IPS-20b (cell line): ENCODE measurements around the gene NOTUM.
A peak's percentile ranks its signal among the peaks of the same experiment; 100 is the strongest.

Experiments
- H3K27ac ChIP-seq: one replicate; pipeline ENCODE4 v1.5.1; 2013; ENCODE audit warnings: low read length
- H3K27me3 ChIP-seq: 2 replicates; pipeline ENCODE4 v1.6.1; 2013; ENCODE audit warnings: mild to moderate bottlenecking, low read length, inconsistent platforms; ENCODE audit not compliant: insufficient read depth
- H3K36me3 ChIP-seq: 2 replicates; pipeline ENCODE4 v1.6.1; 2013; ENCODE audit warnings: low read depth, mild to moderate bottlenecking, inconsistent platforms, low read length, moderate library complexity; ENCODE audit not compliant: insufficient read depth
- H3K4me1 ChIP-seq: 2 replicates; pipeline ENCODE4 v1.6.1; 2013; ENCODE audit warnings: mild to moderate bottlenecking, control low read depth, inconsistent platforms, low read length, moderate library complexity; ENCODE audit not compliant: insufficient read depth
- H3K4me3 ChIP-seq: 2 replicates; pipeline ENCODE4 v1.5.1; 2013; ENCODE audit warnings: mild to moderate bottlenecking, low read length, inconsistent platforms
- H3K9ac ChIP-seq: 2 replicates; pipeline ENCODE4 v1.6.1; 2013; ENCODE audit warnings: low read depth, mild to moderate bottlenecking, inconsistent platforms, low read length, moderate library complexity
- H3K9me3 ChIP-seq: 2 replicates; pipeline ENCODE4 v1.6.1; 2013; ENCODE audit warnings: mild to moderate bottlenecking, low read depth, low read length, inconsistent platforms; ENCODE audit not compliant: insufficient read depth

Gene NOTUM

DNA sequence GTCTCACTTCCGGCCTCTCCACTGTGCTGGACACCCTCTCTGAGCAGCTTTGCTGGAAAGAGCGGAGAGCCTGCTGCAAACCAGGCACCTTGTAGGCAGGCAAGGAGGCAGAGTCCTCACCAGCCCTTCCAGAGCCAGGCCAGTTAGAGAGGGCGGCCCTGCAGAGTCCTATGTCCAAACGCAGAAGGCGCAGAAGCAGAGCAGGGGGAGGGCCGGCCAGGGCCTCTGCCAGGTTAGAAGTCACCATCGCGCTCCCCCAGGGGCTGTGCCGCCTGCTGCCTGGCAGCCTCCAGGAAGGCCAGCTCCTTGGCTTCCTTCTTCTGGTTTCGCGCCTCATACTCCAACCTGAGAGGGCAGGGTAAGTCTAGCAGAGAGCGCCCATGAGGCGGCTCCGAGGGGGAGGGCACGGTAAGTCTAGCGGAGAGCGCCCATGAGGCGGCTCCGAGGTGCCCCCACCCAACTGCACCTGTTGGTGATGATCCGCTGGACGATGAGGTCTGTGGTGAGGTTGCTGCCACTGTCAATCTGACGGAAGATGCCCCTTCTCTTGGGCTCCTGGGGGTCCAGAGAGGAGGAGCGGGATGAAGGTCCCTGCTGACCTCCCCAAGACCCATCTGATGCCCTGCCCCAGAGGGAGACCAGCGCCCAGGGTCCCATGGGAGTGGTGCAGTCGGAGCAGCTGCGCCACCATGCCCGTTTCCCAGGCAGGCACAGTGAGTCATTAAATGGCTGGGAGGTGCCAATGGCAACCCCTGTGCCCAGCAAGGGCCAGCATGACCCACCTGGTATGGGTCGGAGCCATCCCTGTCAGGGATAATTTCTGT is 56.2 kb downstream of the NOTUM start:
- Histone ChIP-seq H3K27me3 (peaks cover 28% of the 10 kb centered on the region), H3K27ac (no peak overlapping the region), H3K4me3 (no peak overlapping the region), H3K9me3 (no peaks in the 10 kb centered on the region), H3K36me3 (peaks cover 11% of the 10 kb centered on the region; the same call in 1 of the 2 replicates), H3K4me1 (no peaks in the 10 kb centered on the region), H3K9ac (no peak overlapping the region)

GRCh38 chr17:81903896-81904599 is 56.9 kb downstream of the NOTUM start:
- Histone ChIP-seq H3K36me3 (peaks cover 18% of the 10 kb centered on the region; the same call in 1 of the 2 replicates), H3K9me3 (no peaks in the 10 kb centered on the region), H3K9ac (no peak overlapping the region), H3K27me3 (peaks cover 28% of the 10 kb centered on the region), H3K4me3 (no peak overlapping the region), H3K27ac (no peak overlapping the region), H3K4me1 (no peaks in the 10 kb centered on the region)

GRCh38 chr17:81903415-81903831 is 57.6 kb downstream of the NOTUM start:
- peaks cover 24% of the 10 kb centered on the region for H3K36me3 ChIP-seq
- no peak overlapping the region for H3K4me3 ChIP-seq
- no peak overlapping the region for H3K27ac ChIP-seq
- no peak overlapping the region for H3K9ac ChIP-seq
- no peaks in the 10 kb centered on the region for H3K9me3 ChIP-seq
- H3K4me1 ChIP-seq, result no peaks in the 10 kb centered on the region
- H3K27me3 ChIP-seq, result peaks cover 28% of the 10 kb centered on the region

GRCh38 chr17:81902653-81903414 is 58.2 kb downstream of the NOTUM start:
- H3K9me3 ChIP-seq, result no peaks in the 10 kb centered on the region
- H3K4me3 ChIP-seq, result peak overlapping the region; percentile 46; the same call in 1 of the 2 replicates
- H3K27ac ChIP-seq, result no peak overlapping the region
- H3K9ac ChIP-seq, result no peak overlapping the region
- peaks cover 28% of the 10 kb centered on the region for H3K27me3 ChIP-seq
- H3K4me1 ChIP-seq, result no peaks in the 10 kb centered on the region
- H3K36me3 ChIP-seq, result peaks cover 29% of the 10 kb centered on the region
